H9 (cell line): ENCODE measurements around the gene SHROOM1. TPM values are rescaled to one million over a fixed set of nuclear protein-coding genes. Genes with fewer than 3 reads are reported as not detected.

Experiments used
- DNase-seq: peaks from one replicate; pipeline ENCODE4 v3.0.0-alpha.2; 2017
- H2AFZ ChIP-seq: one replicate; pipeline ENCODE4 v1.6.1; 2013; ENCODE audit warnings: mild to moderate bottlenecking, low read length, control low read depth, moderate library complexity
- H2AK5ac ChIP-seq: 2 replicates; pipeline ENCODE4 v1.6.1; 2013; ENCODE audit warnings: low read length, control low read depth, mixed read lengths; ENCODE audit not compliant: insufficient read length
- H2BK120ac ChIP-seq: one replicate; pipeline ENCODE4 v1.6.1; 2013; ENCODE audit warnings: low read depth, mild to moderate bottlenecking, low read length, control low read depth, inconsistent platforms; ENCODE audit not compliant: poor library complexity, severe bottlenecking
- H2BK12ac ChIP-seq: 2 replicates; pipeline ENCODE4 v1.6.1; 2013; ENCODE audit warnings: low read length, control low read depth, mixed read lengths, low read depth; ENCODE audit not compliant: insufficient read length
- H2BK15ac ChIP-seq: 2 replicates; pipeline ENCODE4 v1.6.1; 2013; ENCODE audit warnings: low read depth, low read length, control low read depth
- H2BK20ac ChIP-seq: one replicate; pipeline ENCODE4 v1.6.1; 2013; ENCODE audit warnings: low read depth, mild to moderate bottlenecking, low read length, control low read depth, inconsistent platforms; ENCODE audit not compliant: poor library complexity, severe bottlenecking
- H2BK5ac ChIP-seq: 2 replicates; pipeline ENCODE4 v1.6.1; 2013; ENCODE audit warnings: low read length, control low read depth, mixed read lengths; ENCODE audit not compliant: insufficient read length
- H3K14ac ChIP-seq: 2 replicates; pipeline ENCODE4 v1.6.1; 2013; ENCODE audit warnings: low read length, control low read depth; ENCODE audit not compliant: insufficient read depth
- H3K18ac ChIP-seq: 2 replicates; pipeline ENCODE4 v1.6.1; 2013; ENCODE audit warnings: low read depth, mild to moderate bottlenecking, mixed read lengths, low read length, control low read depth; ENCODE audit not compliant: insufficient read length
- H3K23ac ChIP-seq: 2 replicates; pipeline ENCODE4 v1.6.1; 2013; ENCODE audit warnings: low read length, control low read depth, mixed read lengths, low read depth; ENCODE audit not compliant: insufficient read length
- H3K23me2 ChIP-seq: 2 replicates; pipeline ENCODE4 v1.6.1; 2013; ENCODE audit warnings: low read depth, mild to moderate bottlenecking, mixed read lengths, low read length, control low read depth; ENCODE audit not compliant: insufficient read length, poor library complexity, severe bottlenecking
- H3K27ac ChIP-seq: 2 replicates; pipeline ENCODE4 v1.5.1; 2013; ENCODE audit warnings: low read length, control low read depth, mixed read lengths, low read depth; ENCODE audit not compliant: insufficient read length
- H3K27me3 ChIP-seq: 2 replicates; pipeline ENCODE4 v1.6.1; 2013; ENCODE audit warnings: low read length, control low read depth, inconsistent platforms; ENCODE audit not compliant: insufficient read depth
- H3K4ac ChIP-seq: 2 replicates; pipeline ENCODE4 v1.6.1; 2013; ENCODE audit warnings: low read depth, mild to moderate bottlenecking, control low read depth, inconsistent platforms, low read length, moderate library complexity
- H3K4me1 ChIP-seq: 2 replicates; pipeline ENCODE4 v1.6.1; 2013; ENCODE audit warnings: low read length, control low read depth, inconsistent platforms; ENCODE audit not compliant: insufficient read depth
- H3K4me2 ChIP-seq: 2 replicates; pipeline ENCODE4 v1.6.1; 2013; ENCODE audit warnings: low read length, control low read depth, mixed read lengths; ENCODE audit not compliant: insufficient read length, insufficient read depth
- H3K56ac ChIP-seq: 2 replicates; pipeline ENCODE4 v1.6.1; 2013; ENCODE audit warnings: low read depth, mild to moderate bottlenecking, mixed read lengths, low read length, control low read depth; ENCODE audit not compliant: insufficient read length
- H3K79me1 ChIP-seq: 2 replicates; pipeline ENCODE4 v1.6.1; 2013; ENCODE audit warnings: low read depth, mild to moderate bottlenecking, moderate library complexity, low read length, control low read depth, inconsistent platforms; ENCODE audit not compliant: insufficient read depth, poor library complexity, severe bottlenecking
- H3K79me2 ChIP-seq: 2 replicates; pipeline ENCODE4 v1.6.1; 2013; ENCODE audit warnings: low read length, control low read depth, inconsistent platforms; ENCODE audit not compliant: insufficient read depth
- H3K9ac ChIP-seq: 2 replicates; pipeline ENCODE4 v1.6.1; 2013; ENCODE audit warnings: low read length, control low read depth, mixed read lengths; ENCODE audit not compliant: insufficient read length; ENCODE audit errors: extremely low read depth
- H3K9me3 ChIP-seq: one replicate; pipeline ENCODE4 v1.6.1; 2013; ENCODE audit warnings: low read depth, low read length, inconsistent platforms; ENCODE audit not compliant: control insufficient read depth
- H3T11ph ChIP-seq: one replicate; pipeline ENCODE4 v1.6.1; 2013; ENCODE audit warnings: mild to moderate bottlenecking, low read length, control low read depth, inconsistent platforms
- H4K20me1 ChIP-seq: one replicate; pipeline ENCODE4 v1.6.1; 2013; ENCODE audit not compliant: control insufficient read depth, insufficient read length, insufficient read depth
- H4K5ac ChIP-seq: 2 replicates; pipeline ENCODE4 v1.6.1; 2013; ENCODE audit warnings: low read depth, mild to moderate bottlenecking, mixed read lengths, low read length, control low read depth; ENCODE audit not compliant: insufficient read length
- H4K8ac ChIP-seq: replicated peaks from 2 replicates; pipeline ENCODE4 v1.6.1; 2013; ENCODE audit warnings: low read length, control low read depth, mixed read lengths, low read depth; ENCODE audit not compliant: insufficient read length
- H4K91ac ChIP-seq: 2 replicates; pipeline ENCODE4 v1.6.1; 2013; ENCODE audit warnings: low read depth, mild to moderate bottlenecking, moderate library complexity, mixed read lengths, low read length, control low read depth; ENCODE audit not compliant: insufficient read length
- H3K27ac Mint-ChIP-seq, 3 experiments: 2 replicates in 2 of 3; 3 replicates in 1 of 3; pipeline ENCODE4 v1.8.0; 2020 to 2021; ENCODE audit warnings: mixed read lengths in 3 of 3, mild to moderate bottlenecking in 1 of 3, moderate library complexity in 1 of 3
- H3K27me3 Mint-ChIP-seq: 2 replicates; pipeline ENCODE4 v1.8.0; 2021; ENCODE audit warnings: low read depth, mild to moderate bottlenecking, moderate library complexity, mixed read lengths
- H3K36me3 Mint-ChIP-seq, 3 experiments: 2 replicates in 2 of 3; 3 replicates in 1 of 3; pipeline ENCODE4 v1.8.0; 2020 to 2021; ENCODE audit warnings: low read depth in 3 of 3, mixed read lengths in 3 of 3; ENCODE audit not compliant: insufficient read depth in 1 of 3
- H3K4me1 Mint-ChIP-seq, 2 experiments: 2 replicates each; pipeline ENCODE4 v1.8.0; 2020; ENCODE audit warnings: mixed read lengths in 2 of 2
- H3K4me3 Mint-ChIP-seq, 2 experiments: 2 replicates in 1 of 2; 3 replicates in 1 of 2; pipeline ENCODE4 v1.8.0; 2020 to 2021; ENCODE audit warnings: mild to moderate bottlenecking in 2 of 2, mixed read lengths in 2 of 2, moderate library complexity in 1 of 2
- H3K9me3 Mint-ChIP-seq, 2 experiments: 2 replicates in 1 of 2; 3 replicates in 1 of 2; pipeline ENCODE4 v1.8.0; 2020; ENCODE audit warnings: mild to moderate bottlenecking in 2 of 2, mixed read lengths in 2 of 2, moderate library complexity in 1 of 2
- CTCF ChIP-seq: fragments of 200-600 bp; sonication (generic); conservative IDR thresholded peaks from 3 replicates; pipeline ENCODE4 v1.8.0; 2021; ENCODE audit warnings: antibody characterized with exemption, mild to moderate bottlenecking
- WGBS: extraction: QIAGEN DNeasy Blood & Tissue Kit; methylation state at CpG from one replicate; pipeline ENCODE4 v1.1.7; 2013; ENCODE audit warnings: missing lambda C conversion rate, low lambda C conversion rate, mixed read lengths; ENCODE audit not compliant: insufficient read length; ENCODE audit errors: extremely low coverage; 5-methylcytosine and 5-hydroxymethylcytosine counted together
- total RNA-seq: library from RNA; stranded (reverse); gene quantifications from 2 replicates; pipeline ENCODE4 v1.2.1, GENCODE V29; 2021

Gene SHROOM1
- total RNA-seq, 1 experiment from 2014 or later, result 7.0 TPM

- Histone ChIP-seq H3K23me2 (peaks cover 13% of the 10 kb centered on the region), H3K23ac (no peak overlapping the region), H3T11ph (no peak overlapping the region), H4K20me1 (no peaks in the 10 kb centered on the region), H3K56ac (no peak overlapping the region), H3K9ac (no peak overlapping the region), H2BK5ac (no peak overlapping the region), H3K4me1 (peaks cover 6% of the 10 kb centered on the region; the same call in 1 of the 2 replicates), H2BK12ac (no peak overlapping the region), H3K4me2 (peak overlapping the region; percentile 67), H3K4ac (no peak overlapping the region), H3K79me1 (peaks cover 2% of the 10 kb centered on the region), H2AFZ (no peak overlapping the region), H4K8ac (no peak overlapping the region), H2BK120ac (no peak overlapping the region), H3K9me3 (no peaks in the 10 kb centered on the region), H3K79me2 (peaks cover 2% of the 10 kb centered on the region; the same call in 1 of the 2 replicates), H2BK20ac (no peak overlapping the region), H2AK5ac (no peak overlapping the region), H3K27ac (no peak overlapping the region), H4K91ac (no peak overlapping the region), H4K5ac (no peak overlapping the region), H3K18ac (no peak overlapping the region), H2BK15ac (no peak overlapping the region), H3K14ac (no peak overlapping the region), H3K27me3 (peaks cover 16% of the 10 kb centered on the region; the same call in 1 of the 2 replicates)
- no peak overlapping the region for H3K27ac Mint-ChIP-seq
- no CpG with 5 or more reads among the region's 40 CpGs for WGBS
- H3K4me1 Mint-ChIP-seq, result peaks cover 21 to 24% of the 10 kb centered on the region in 2 experiments
- H3K36me3 Mint-ChIP-seq, result no peaks in the 10 kb centered on the region
- no peak for DNase-seq
- H3K9me3 Mint-ChIP-seq, result no peaks in the 10 kb centered on the region; a peak in 1 of 5 replicates
- peaks cover 74% of the 10 kb centered on the region for H3K27me3 Mint-ChIP-seq
- TF ChIP-seq CTCF, result no peak
- peak overlapping the region in 1 of 2 experiments; percentile 17; a peak in 1 of 5 replicates for H3K4me3 Mint-ChIP-seq
Measured at GRCh38 chr5:132776938-132777208, 53.6 kb downstream of the SHROOM1 start.
